Kidney (tissue), 14 donors: Measurements from ENCODE around the gene ABCG5. TPM values are rescaled to one million over a fixed set of nuclear protein-coding genes. Genes with fewer than 3 reads are reported as not detected.

Experiments
- DNase-seq, 5 donors: peaks; one replicate each; pipeline ENCODE4 v3.0.0-alpha.2; 2013 to 2020
- FAIRE-seq: peaks from 2 replicates; lab custom pipeline; 2012; peaks lifted over from hg19 to GRCh38; lab: Jason Lieb, UNC
- H3K27ac ChIP-seq, 2 donors: one replicate each; pipeline ENCODE4 v1.7.0; 2013; ENCODE audit warnings: low read depth in 2 of 2, low read length in 2 of 2, inconsistent platforms in 1 of 2
- H3K27me3 ChIP-seq: one replicate; pipeline ENCODE4 v1.7.1; 2013; ENCODE audit warnings: low read length, inconsistent platforms; ENCODE audit not compliant: control insufficient read depth, insufficient read depth
- H3K36me3 ChIP-seq, 3 donors: one replicate each; pipeline versions ENCODE4 v1.7.0 to v1.7.1; 2013; ENCODE audit warnings: low read length in 3 of 3, control low read depth in 1 of 3, inconsistent platforms in 1 of 3; ENCODE audit not compliant: insufficient read depth in 3 of 3, control insufficient read depth in 2 of 3
- H3K4me1 ChIP-seq, 3 donors: one replicate each; pipeline versions ENCODE4 v1.7.0 to v1.7.1; 2013; ENCODE audit warnings: low read length in 3 of 3, inconsistent platforms in 1 of 3, low read depth in 1 of 3; ENCODE audit not compliant: control insufficient read depth in 2 of 3, insufficient read depth in 2 of 3
- H3K4me3 ChIP-seq, 3 donors: one replicate each; pipeline versions ENCODE4 v1.7.0 to v1.8.1; 2013; ENCODE audit warnings: low read length in 3 of 3, control low read depth in 1 of 3, inconsistent platforms in 1 of 3
- H3K9ac ChIP-seq, 3 donors: one replicate each; pipeline versions ENCODE4 v1.7.0 to v1.7.1; 2013; ENCODE audit warnings: low read length in 3 of 3, control low read depth in 1 of 3, inconsistent platforms in 1 of 3
- H3K9me3 ChIP-seq, 3 donors: one replicate each; pipeline versions ENCODE4 v1.7.0 to v1.7.1; 2013; ENCODE audit warnings: low read length in 3 of 3, control low read depth in 1 of 3, inconsistent platforms in 1 of 3; ENCODE audit not compliant: control insufficient read depth in 2 of 3, insufficient read depth in 1 of 3
- CTCF ChIP-seq: IDR thresholded peaks from 3 replicates; pipeline ENCODE4 v1.5.1; 2012; ENCODE audit warnings: mild to moderate bottlenecking, moderate library complexity, borderline replicate concordance; ENCODE audit not compliant: insufficient read depth; ENCODE audit errors: extremely low read depth
- intact Hi-C: fragments of 100-400 bp; cut with DNase I; formaldehyde crosslinking; loops from one replicate; pipeline ENCODE4 v1.11.1; 2022
- polyA plus RNA-seq: library from polyadenylated mRNA; stranded (reverse); fragments of 350-450 nt; fragmentation: Illumina TruSeq; extraction: RNeasy Lipid Tissue Mini Kit (QIAGEN cat#74804); gene quantifications from one replicate; pipeline ENCODE4 v1.2.3, GENCODE V29; 2014; ENCODE audit warnings: low read depth, low replicate concordance; ENCODE audit not compliant: insufficient read depth
- total RNA-seq: library from RNA; stranded (reverse); fragmentation: NEBNext Ultra II Directional; extraction: Animal tissue kit (Norgen Biotek cat#: 25700); gene quantifications from one replicate; pipeline ENCODE4 v1.2.1, GENCODE V29; 2021
- donor health status: control.
- donor health status: control.
- donor health status: control.
- donor health status: control.
- donor health status: control.
- donor health status: DM: yes; HTN: yes; CAD: no.
- donor health status: Normal renal cell carcinoma (clear cell type).

The ABCG5 gene
- total and polyA plus RNA-seq, 2 donors from 2014 or later = not detected

GRCh38 chr2:43884689-43885088, 46.0 kb upstream of the ABCG5 start:
- TF ChIP-seq CTCF = no peak
- FAIRE-seq (peak; percentile 83), DNase-seq (peak in 1 of 5 donors; percentile 58)
- Histone ChIP-seq H3K36me3 (peaks cover 0 to 17% (median 7%) of the 10 kb centered on the region in 3 donors), H3K27ac (no peak overlapping the region), H3K4me3 (no peak overlapping the region), H3K9me3 (no peaks in the 10 kb centered on the region), H3K4me1 (peaks cover 0 to 8% (median 4%) of the 10 kb centered on the region in 3 donors), H3K9ac (no peak overlapping the region), H3K27me3 (no peaks in the 10 kb centered on the region)
- intact Hi-C loops = no loop called here

- intact Hi-C loops = no loop called here
- H3K4me1 ChIP-seq = peaks cover 0 to 8% (median 4%) of the 10 kb centered on the region in 3 donors
- H3K9me3 ChIP-seq = no peaks in the 10 kb centered on the region
- no peak for TF ChIP-seq CTCF
- H3K27ac ChIP-seq = no peak overlapping the region
- peaks cover 0 to 2% (median 0%) of the 10 kb centered on the region in 3 donors for H3K36me3 ChIP-seq
- no peak for FAIRE-seq
- no peaks in the 10 kb centered on the region for H3K27me3 ChIP-seq
- H3K9ac ChIP-seq = peak overlapping the region in 1 of 3 donors; percentile 6
- no peak for DNase-seq
- no peak overlapping the region for H3K4me3 ChIP-seq
Measured at GRCh38 chr2:43882312-43882711, 43.7 kb upstream of the ABCG5 start.

- Histone ChIP-seq H3K27ac (no peak overlapping the region), H3K4me3 (no peak overlapping the region), H3K27me3 (no peaks in the 10 kb centered on the region), H3K4me1 (peaks cover 0 to 8% (median 4%) of the 10 kb centered on the region in 3 donors), H3K9ac (no peak overlapping the region), H3K9me3 (no peaks in the 10 kb centered on the region), H3K36me3 (no peaks in the 10 kb centered on the region)
- FAIRE-seq (no peak), DNase-seq (no peak)
- intact Hi-C loops = no loop called here
- no peak for TF ChIP-seq CTCF
Measured at GRCh38 chr2:43880952-43881351, 42.3 kb upstream of the ABCG5 start.

GRCh38 chr2:43880471-43880870, 41.8 kb upstream of the ABCG5 start:
- intact Hi-C loops = no loop called here
- FAIRE-seq (no peak), DNase-seq (no peak)
- Histone ChIP-seq H3K4me1 (peaks cover 0 to 8% (median 4%) of the 10 kb centered on the region in 3 donors), H3K36me3 (no peaks in the 10 kb centered on the region), H3K9me3 (no peaks in the 10 kb centered on the region), H3K9ac (no peak overlapping the region), H3K4me3 (no peak overlapping the region), H3K27ac (no peak overlapping the region), H3K27me3 (no peaks in the 10 kb centered on the region)
- TF ChIP-seq CTCF = no peak
